ENCODE data around the gene CNN3.

Gene CNN3

DNA sequence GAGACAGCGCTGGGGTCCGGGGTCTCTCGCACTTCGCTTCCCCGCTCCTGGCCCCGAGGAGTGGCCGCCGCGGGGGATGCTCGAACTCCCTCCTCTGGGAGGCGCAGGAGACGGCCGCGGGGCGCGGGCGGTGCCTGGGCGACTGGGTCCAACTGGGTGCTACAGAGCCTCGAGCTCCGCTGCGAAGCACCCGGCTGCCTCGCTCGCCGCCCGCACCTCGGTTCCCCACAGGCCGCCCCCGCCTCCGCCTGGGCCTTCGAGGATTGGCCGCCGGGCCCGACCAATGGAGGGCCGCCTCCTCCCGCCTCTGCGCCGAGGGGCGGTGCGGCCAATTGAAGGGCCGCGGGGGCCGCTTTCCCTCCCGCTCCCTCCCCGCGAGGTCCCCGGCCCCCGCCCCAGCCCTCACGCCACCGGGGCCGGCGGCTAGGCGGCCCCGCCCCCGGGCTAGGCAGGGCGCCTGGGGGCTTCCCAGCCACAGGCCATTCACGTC, at the start of gene CNN3:
Gene CNN3 (minus strand): TSS at position 196 of the 490 bp plus-strand sequence. CDS start 216 bp downstream, outside the sequence.
- peak; percentile 46 to 97 (median 90) for DNase-seq

DNA sequence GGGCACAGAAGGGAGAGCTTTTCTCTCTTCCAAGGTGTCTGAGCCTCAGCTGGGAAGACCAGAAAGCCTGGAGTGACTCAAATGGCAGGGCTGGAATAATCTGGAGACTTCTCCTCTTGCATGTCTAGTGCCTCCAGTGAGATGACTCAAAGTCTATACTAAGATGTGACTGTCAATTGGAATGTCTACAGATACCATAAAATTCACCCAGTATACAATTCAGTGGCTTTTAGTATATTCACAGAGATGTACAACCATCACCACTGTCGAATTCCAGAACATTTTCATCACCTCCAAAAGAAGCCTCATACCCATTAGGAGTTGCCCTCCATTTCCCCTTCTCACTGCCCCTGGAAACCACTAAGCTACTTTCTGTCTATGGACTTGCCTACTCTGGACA, 47.9 kb upstream of the CNN3 start:
- DNase-seq: no peak

DNA sequence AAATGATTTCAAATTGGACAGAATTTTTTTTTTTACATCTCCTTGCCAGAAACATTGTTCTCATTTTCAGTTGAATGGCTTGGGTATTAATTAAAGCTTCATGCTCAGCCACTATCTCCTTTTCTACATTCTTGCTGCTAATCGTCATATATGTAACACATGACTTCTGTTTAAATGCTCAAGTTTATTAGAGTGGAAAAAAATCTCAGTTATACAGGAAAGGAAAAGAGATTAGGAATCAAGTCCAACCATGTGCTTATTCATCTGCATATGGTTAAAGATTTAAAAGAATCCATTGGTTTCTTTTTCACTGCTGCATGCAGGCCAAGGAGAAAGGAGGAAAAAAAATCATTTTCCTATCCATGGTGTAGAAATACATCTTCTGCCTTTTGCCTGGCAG, 47.3 kb upstream of the CNN3 start:
- no peak for DNase-seq

DNA sequence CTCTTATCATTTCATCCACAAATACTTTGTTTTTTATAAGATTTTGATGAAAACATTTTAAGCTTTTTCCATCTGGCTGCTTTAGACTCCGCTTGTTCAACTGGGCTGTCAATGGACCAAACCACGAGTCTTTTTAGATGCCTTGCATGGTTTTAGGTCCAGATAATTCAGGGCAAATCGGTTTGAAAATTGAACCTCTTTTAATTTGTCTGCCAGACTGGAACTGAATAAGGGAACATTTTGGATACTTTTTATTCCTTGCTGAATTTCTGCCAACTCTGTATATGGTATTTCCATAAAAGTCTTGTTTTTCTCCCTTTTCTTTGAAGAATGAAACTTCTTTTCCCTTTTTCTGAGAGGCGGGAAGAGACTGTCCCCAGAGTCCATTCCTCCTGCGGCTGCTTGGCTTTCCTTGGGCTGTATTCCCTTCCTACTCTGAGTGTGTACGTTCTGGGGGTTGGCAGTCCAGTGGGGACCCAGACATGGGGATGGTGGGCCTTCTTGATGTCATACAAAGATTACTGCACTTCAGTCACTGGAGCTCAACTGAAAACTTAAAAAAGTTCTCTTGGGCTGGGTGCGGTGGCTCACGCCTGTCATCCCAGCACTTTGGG, 46.5 kb upstream of the CNN3 start:
- no peak for DNase-seq

DNA sequence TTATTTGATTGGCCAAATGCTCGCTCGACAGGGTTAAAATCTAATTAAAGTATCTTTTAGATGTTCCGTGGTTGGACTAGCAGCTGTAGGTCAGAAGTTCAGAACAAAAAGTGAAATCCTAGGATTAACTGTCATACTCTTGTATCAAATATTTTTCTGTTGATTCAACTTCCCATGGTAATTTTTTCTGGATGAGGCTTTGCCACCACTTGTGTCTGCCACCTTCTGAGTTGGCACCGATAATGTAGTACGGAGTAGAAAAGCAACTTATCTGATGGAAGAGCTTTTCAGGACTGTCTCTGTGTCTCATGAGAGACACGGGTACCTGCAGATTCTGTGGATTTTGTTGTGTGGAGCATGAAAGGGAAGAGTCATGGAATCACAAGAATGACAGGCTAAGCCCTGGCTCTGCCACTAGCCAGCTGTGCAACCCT, 44.6 kb upstream of the CNN3 start:
- DNase-seq: no peak

DNA sequence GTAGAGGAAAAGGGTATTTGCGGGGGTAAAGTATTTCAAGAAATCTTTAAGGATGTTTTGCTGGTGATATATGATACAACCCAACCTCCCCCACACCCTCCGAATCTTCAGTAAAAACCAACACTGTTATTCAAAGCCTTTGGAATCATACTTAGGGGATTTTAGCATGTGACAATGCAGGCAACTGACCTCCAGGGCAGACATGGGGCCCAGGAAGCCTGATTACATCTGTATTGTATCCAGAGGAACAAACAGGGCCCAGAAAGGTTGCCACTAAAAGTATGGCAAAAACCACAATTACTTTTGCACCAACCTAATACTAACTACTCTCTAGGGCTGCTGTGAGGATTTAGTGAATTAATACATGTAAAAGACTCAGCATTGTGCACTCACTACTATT, 43.9 kb upstream of the CNN3 start:
- no peak for DNase-seq

DNA sequence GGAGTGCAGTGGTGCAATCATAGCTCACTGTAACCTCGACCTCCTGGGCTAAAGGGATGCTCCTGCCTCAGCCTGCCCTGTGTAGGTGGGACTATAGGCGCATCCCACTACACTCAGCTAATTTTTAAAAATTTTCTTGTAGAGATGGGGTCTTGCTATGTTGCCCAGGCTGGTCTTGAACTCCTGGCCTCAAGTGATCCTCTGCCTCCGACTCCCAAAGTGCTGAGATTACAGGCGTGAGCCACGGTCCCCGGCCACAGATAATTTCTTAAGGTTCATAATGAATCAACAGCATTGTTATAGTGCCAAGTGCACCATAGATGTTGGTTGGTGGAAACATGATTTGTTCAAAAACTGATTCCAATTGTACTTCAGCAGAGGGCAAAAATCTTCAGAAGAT, 42.2 kb upstream of the CNN3 start:
- no peak for DNase-seq

DNA sequence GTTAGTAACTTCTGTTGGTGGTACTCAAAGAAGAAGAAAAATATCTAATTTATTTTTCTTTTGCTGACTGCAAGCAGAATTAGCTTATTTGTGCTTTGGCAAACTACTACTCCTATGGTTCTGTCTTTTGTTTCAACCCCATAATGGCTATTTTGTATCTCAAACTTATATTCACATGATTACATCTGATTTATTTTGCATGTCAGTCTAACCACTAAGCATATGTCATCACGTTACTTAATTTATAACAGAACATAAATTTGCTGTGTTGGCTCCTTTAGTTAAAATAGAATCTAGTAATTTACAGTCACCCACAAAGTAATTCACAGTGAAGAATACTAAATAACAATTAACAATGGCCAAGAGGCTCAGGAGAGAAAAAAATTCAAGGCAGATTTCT, 39.1 kb upstream of the CNN3 start:
- no peak for DNase-seq

DNA sequence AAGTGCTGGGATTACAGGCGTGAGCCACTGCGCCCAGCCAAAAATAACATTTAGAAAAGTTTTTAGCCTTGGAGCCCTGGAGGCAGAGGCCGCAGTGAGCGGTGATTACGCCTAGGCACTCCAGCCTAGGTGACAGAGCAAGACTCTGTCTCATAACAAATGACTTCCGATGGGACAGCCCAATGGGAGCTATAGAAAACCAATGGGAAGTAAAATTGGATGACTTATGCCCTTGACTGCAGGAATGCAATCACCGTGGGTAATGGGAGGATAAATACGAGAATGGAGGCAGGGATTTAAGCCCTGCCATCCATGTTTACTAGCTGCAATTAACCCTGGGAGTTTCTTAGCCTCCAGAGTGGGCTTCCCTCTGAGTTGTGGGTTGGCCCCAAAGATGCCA, 37.0 kb upstream of the CNN3 start:
- DNase-seq: no peak

DNA sequence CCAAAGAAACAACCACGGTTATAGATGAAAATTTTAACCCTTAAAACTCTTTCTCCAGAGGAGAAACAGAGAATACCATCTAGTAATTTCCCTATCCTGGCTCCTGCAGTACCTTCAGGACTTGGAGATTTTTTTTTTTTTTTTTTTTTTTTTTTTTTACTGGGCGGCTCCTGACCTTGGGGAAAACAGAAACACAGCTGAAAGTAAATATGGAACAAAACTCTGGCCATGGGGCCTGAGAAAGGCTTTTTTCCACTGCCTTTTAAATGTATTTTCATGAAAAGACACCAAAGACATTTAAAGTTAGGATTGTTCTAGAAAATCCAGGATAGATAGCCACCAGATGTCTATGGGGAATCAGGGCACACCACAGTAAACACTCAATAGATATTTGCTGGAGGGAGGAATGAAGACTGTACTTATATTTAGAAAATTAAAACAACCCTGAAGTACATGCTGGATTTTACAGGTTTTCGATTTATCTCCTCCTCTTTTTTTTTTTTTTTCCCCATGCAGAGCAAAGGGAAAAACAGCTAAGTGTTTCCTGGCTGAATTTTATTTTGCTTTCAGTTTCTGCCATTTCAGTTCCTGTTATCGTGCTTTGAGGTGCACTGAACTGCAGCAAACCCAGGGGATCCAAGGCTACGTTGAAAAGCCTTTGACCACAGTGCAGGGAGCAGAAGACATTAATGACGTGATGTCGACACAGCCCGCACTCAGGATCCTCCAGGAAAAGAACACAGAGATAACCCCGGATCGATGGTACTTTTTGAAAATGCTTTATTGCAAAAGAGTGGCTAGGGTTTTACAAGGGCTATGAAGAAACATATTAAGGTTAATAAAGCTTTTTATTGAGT, 35.7 kb upstream of the CNN3 start:
- peak in 3 of 58 donors; percentile 1 to 2 (median 1) for DNase-seq

DNA sequence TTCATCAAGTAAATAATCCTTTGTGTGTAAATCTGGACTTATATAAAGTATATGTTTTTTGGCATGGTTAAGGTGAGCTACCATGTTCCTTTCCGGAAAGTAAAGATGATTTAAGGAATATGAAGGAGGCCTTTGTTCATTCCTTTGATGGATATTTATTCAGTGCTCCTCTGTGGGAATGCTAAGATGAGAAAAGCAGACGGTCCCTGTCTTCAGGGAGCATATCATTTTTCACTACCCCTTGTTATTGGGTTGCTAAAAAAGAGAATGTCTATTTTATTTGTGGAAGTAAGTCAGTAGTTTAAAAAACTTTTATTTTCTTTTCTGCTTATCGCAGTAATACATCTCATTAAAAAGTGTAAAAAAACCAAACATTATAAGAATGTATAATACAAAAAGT, 35.1 kb upstream of the CNN3 start:
- DNase-seq: no peak

DNA sequence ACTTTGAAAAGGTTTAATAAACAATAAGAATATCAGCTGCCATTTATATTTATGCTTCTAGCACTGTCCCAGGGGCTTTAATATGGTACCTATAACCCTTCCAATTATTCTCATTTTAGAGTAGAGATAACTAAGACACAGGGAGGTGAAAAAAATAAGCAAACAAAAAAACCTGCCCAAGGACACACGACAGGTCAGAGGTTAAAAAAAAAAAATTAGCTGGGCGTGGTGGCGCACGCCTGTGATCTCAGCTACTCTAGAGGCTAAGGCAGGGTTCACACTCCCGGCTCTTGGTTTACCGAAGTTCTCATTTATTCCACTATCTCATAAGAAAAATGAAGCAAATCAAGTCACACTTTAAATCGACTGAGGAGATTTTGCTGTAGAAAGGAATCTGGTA, 34.7 kb upstream of the CNN3 start:
- no peak for DNase-seq

DNA sequence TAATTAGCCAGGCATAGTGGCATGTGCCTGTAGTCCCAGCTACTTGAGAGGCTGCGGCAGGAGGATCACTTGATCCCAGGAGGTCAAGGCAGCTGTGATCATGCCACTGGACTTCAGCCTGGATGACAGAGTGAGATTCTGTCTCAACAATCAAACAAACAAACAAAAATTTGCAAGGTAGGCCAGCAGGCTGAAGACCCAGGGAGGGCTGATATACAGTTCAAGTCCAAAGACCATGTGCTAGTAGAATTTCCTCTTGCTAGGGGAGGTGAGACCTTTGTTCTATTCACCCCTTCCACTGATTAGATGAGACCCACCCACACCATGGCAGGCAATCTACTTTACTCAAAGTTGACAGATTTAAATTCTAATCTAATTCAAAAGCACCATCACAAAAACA, 31.2 kb upstream of the CNN3 start:
- DNase-seq: no peak

DNA sequence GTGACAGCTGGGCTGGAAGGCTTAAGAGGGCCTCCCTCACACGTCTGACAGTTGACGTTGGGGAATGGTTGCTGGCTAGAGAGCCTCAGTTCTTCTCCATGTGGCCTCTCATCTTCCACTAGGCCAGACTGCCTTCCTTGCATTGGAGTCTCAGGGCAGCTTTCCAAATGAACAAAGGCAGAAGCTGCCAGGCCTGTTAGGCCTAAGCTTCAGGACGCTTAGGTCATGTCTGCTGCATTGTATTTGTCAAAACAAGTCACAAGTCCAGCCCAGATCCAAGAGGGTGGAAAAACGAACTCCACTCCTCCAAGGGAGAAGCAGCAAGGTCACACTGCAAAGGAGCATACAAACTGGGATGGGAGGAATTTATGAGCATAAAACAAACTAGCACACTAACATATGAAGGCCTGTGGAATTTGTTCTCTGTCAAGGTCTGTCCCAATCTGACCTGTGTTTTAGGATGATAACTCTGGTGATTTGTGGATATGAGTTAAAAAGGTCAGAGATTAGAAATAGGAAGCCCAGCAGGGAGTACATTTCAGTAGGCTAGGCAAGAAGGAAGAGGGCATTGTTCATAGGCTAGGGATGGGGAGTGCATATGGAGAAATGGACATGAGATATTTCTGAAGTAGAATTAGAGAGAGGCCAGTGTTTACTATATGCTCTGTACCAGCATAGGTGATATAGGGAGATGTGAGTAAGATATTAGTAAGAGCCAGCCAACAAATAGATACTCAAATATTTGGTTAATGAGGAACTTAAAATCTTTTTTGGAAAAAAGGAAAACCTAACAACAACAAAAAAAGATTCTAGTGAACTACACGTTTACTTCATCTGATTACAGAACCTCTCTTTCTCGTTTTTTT, 29.1 kb upstream of the CNN3 start:
- DNase-seq: peak in 1 of 58 donors; percentile 10

DNA sequence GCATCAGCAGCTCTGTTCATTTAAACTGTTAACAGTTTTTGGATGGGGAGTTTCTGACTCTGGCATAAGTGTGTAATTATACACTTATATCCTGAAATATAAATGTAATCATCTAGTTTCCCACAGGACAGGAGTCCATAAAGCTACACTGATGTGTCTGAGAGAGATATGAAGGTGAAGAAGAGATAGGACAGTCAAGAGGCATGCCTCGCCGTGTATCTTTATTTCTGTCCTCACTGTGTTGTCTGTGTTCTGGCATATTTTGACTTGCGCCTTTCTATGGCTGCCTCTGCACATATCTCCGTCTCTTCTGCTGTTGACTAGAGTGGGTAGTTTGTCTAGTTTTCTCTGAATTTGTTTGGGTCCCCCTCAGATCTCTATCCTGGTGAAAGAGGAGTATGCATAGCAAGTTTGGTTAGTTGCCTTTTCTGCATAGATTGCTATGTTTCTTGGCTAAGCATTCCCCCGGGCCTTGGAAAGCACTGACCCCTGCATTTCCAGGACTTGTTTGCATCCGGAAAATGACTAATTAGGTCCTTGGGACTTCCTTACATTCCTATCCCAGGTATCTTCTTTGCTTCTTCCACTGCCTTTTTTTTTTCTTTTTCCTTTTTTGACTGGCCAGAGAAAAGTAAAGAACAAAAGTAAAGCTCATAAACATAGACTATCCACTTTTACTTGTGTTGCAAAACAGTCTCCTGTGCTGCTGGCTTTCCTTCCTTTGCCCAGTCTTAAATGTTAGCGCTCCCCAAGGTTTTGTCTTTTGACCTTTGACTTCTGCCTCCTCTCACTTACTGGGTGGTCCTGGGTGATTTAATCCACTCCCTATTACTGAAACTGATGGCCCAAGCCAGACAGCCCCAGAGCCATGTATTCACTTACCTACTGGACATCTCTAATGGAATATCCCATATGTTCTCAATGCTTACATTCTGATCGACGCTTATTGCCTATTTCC, 27.6 kb upstream of the CNN3 start:
- no peak for DNase-seq

DNA sequence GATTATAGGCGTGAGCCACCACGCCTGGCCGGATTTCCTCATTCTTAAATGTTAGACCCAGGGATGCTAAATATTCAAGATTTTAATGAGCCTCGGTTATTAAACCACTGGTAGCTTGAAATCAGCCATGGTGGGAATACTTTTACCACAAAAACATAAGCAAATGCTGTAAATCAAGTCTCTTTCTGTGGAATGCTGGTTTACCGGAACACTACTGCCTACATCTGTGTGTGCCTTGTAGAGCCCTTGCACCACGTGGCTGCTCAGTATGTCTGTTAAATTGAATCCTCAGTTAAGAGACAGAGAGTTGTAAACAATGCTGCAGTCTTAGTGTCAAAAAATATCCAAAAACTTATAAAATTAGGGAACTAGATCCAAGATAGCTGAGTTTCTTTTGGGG, 26.8 kb upstream of the CNN3 start:
- DNase-seq: no peak

DNA sequence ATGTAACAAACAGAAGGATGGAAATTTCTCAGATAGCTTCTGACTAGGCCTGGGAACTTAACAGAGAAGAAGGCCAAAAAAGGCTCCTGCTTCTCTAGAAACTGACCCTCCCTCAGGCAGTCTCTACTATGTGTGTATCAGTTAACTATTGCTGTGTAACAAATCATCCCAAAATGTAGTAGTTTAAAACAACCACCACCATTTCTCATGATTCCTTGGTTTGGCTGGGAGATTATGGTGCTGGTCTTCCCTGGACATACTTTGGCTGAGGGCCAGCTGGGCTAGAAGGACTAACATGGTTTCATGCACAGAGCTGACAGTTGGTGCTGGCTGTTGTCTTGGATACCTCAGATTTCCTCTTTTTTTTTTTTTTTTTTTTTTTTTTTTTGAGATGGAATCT, 26.2 kb upstream of the CNN3 start:
- no peak for DNase-seq

DNA sequence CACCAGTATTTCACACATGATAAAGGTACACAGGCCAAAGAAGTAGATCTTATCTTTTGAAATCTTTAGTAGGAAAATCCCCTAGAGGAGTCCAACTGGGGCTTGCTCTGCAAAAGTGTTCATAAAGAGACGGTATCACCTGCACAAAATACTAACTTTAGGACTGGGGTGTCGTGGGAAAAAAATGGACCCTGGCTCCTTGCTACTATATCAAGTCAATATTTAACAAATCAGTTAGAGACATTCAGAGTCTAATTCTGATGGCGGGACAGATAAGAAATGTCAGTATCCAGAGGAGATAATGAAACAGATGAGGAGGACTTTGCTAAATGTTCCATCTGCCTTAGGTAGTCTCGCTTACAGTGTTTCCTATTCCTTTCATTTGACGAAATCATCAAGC, 25.6 kb upstream of the CNN3 start:
- no peak for DNase-seq

DNA sequence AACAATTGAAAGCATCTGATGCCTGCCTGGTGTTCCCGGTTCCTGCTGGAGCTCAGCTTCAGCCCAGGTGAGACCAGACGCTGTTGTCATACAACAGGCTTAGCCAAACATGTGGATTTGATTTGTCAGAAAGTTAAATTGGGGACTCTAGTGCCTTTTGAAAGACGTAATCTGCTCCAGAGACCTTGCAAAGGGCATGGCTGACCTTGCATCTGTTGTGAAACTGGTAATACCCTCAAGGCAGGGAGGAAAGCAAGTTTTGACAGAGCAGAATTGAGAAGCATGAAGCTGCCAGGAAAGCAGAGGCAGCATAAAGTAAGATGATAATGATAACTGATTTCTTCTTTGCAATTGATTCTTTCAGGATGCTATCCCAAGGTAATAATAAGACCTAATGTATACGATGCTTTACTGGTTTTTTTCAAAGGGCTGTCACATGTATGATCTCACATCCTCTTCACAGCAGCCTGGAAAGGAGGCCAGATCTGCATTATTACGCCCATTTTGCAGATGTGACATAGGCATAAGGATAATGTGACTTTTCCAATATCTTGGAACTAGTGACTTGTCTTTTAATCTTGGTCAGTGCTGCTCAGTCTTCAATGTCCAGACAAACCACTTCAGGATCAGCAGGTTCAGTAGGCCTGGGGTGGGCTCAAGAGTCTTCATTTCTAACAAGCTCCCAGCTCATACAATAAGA, 24.7 kb upstream of the CNN3 start:
- DNase-seq: no peak

DNA sequence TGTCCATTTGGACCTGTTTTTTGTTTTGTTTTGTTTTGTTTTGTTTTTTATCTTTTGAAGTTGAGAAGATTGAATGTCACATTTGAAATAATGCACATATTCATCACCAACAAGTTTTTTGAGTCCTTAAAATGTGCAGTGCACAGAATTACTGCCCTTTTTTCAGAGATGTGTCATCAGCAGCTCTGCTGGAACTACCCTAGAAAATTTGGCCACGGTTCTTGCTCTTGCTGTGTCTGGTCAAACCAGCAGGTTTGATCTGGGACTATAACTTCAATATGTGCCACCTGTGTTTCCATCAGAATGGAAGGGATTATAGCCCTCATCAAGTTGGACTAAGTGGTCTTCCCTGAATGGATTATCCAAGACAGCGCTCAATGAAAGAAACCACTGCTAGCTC, 24.1 kb upstream of the CNN3 start:
- no peak for DNase-seq

Measured in anterior cingulate cortex (tissue), 58 donors.